CD4-positive, alpha-beta T cell treated with Interferon alpha-2 for 1 hour (primary cell): ENCODE results near the gene IMPA2.

Source experiments
- DNase-seq, 2 donors: peaks; one replicate each; pipeline ENCODE4 v3.0.0-alpha.2; 2020 to 2022

IMPA2 gene

GRCh38 chr18:11991021-11991795 is 9.9 kb downstream of the IMPA2 start:
- DNase-seq = no peak

- DNase-seq = no peak
Observed at GRCh38 chr18:11992096-11992790, 10.9 kb downstream of the IMPA2 start.

- DNase-seq = no peak
Observed at GRCh38 chr18:11993264-11993916, 12.1 kb downstream of the IMPA2 start.

GRCh38 chr18:11994336-11994702 is 13.0 kb downstream of the IMPA2 start:
- DNase-seq = no peak

- no peak for DNase-seq
Observed at GRCh38 chr18:11994703-11995444, 13.6 kb downstream of the IMPA2 start.

GRCh38 chr18:11995445-11996189 is 14.3 kb downstream of the IMPA2 start:
- DNase-seq = peak; percentile 60 to 64

GRCh38 chr18:11996190-11996754 is 15.0 kb downstream of the IMPA2 start:
- DNase-seq = no peak

GRCh38 chr18:11996907-11997306 is 15.6 kb downstream of the IMPA2 start:
- DNase-seq = no peak

GRCh38 chr18:11997466-11997865 is 16.2 kb downstream of the IMPA2 start:
- no peak for DNase-seq

GRCh38 chr18:11998193-11998592 is 16.9 kb downstream of the IMPA2 start:
- DNase-seq = no peak

- DNase-seq = no peak
Observed at GRCh38 chr18:11999429-11999828, 18.1 kb downstream of the IMPA2 start.

- DNase-seq = no peak
Observed at GRCh38 chr18:12000072-12000659, 18.9 kb downstream of the IMPA2 start.

GRCh38 chr18:12001421-12001820 is 20.1 kb downstream of the IMPA2 start:
- no peak for DNase-seq

- DNase-seq = no peak
Observed at GRCh38 chr18:12003894-12004293, 22.6 kb downstream of the IMPA2 start.

GRCh38 chr18:12005538-12006487 is 24.5 kb downstream of the IMPA2 start:
- no peak for DNase-seq

- no peak for DNase-seq
Observed at GRCh38 chr18:12006488-12006840, 25.2 kb downstream of the IMPA2 start.

GRCh38 chr18:12007063-12007462 is 25.8 kb downstream of the IMPA2 start:
- DNase-seq = no peak

- no peak for DNase-seq
Observed at GRCh38 chr18:12008181-12008767, 27.0 kb downstream of the IMPA2 start.

GRCh38 chr18:12008842-12009580 is 27.7 kb downstream of the IMPA2 start:
- no peak for DNase-seq
